HCT116 (cell line): Measurements from ENCODE around the gene ECEL1. TPM values are rescaled to one million over a fixed set of nuclear protein-coding genes. Genes with fewer than 3 reads are reported as not detected.

ENCODE experiments used
- ATAC-seq: fragments of 200-7000 bp; cut with Tn5 transposase; 2 replicates; pipeline ENCODE4 v1.9.1; 2020; ENCODE audit warnings: mild to moderate bottlenecking, moderate library complexity
- BruUV-seq: library from RNA; stranded (reverse); fragments of 400-500 nt; replicated peaks from 2 replicates; lab custom pipeline; 2021; lab: Mats Ljungman, UMichigan
- CTCF ChIA-PET: fragments of 300-600 bp; sonication (Branson Sonifier 250); formaldehyde crosslinking; loops from one replicate; lab custom pipeline; 2021; ENCODE audit warnings: antibody characterized with exemption; lab: Charles Lee
- POLR2A ChIA-PET: fragments of 300-600, 350-600 bp; sonication (Branson Sonifier 250); formaldehyde crosslinking; loops from one replicate; lab custom pipeline; 2021; ENCODE audit warnings: antibody characterized with exemption; lab: Charles Lee
- RAD21 ChIA-PET, 2 experiments: fragments of 300-600 bp; sonication (Branson Sonifier 250); formaldehyde crosslinking; loops; one replicate each; lab custom pipeline; 2023; ENCODE audit warnings: low total read pairs in 2 of 2; ENCODE audit not compliant: uncharacterized antibody in 2 of 2, unreplicated experiment in 2 of 2, low non-redundant PET in 1 of 2; lab: Charles Lee
- DNase-seq: peaks from one replicate; pipeline ENCODE4 v3.0.0-alpha.2; 2010; ENCODE audit warnings: low read depth, low spot score
- H2AFZ ChIP-seq: fragments of 200-600 bp; shearing (Covaris generic), sonication (generic); 2 replicates; pipeline ENCODE4 v1.6.1; 2017; ENCODE audit warnings: low read depth, mixed run types, mixed read lengths, antibody characterized with exemption, low read length; ENCODE audit not compliant: poor library complexity, severe bottlenecking
- H3K27ac ChIP-seq: 2 replicates; pipeline ENCODE4 v1.5.1; 2012; ENCODE audit warnings: low read depth, low read length
- H3K27me3 ChIP-seq: fragments of 200-600 bp; sonication (generic); 2 replicates; pipeline ENCODE4 v1.6.1; 2016; ENCODE audit warnings: mixed run types, low read length, mixed read lengths; ENCODE audit not compliant: insufficient read depth
- H3K36me3 ChIP-seq, 2 experiments: fragments of 200-500 bp in 1 of 2; fragments of 200-600 bp in 1 of 2; sonication (Bioruptor generic) in 1 of 2; sonication (generic) in 1 of 2; 2 replicates each; pipeline versions ENCODE4 v1.5.1 to v1.6.1; 2014 to 2016; ENCODE audit warnings: low read length in 2 of 2, inconsistent platforms in 1 of 2, mixed read lengths in 1 of 2, mixed run types in 1 of 2; ENCODE audit not compliant: insufficient read depth in 2 of 2, control insufficient read depth in 1 of 2
- H3K4me1 ChIP-seq, 2 experiments: fragments of 200-600 bp in 1 of 2; sonication (generic) in 1 of 2; 2 replicates each; pipeline versions ENCODE4 v1.5.1 to v1.6.1; 2012 to 2017; ENCODE audit warnings: low read length in 2 of 2, inconsistent platforms in 1 of 2, mild to moderate bottlenecking in 1 of 2, mixed read lengths in 1 of 2, mixed run types in 1 of 2, moderate library complexity in 1 of 2; ENCODE audit not compliant: insufficient read depth in 2 of 2, control insufficient read depth in 1 of 2
- H3K4me2 ChIP-seq: fragments of 200-600 bp; sonication (generic); 2 replicates; pipeline ENCODE4 v1.6.1; 2017; ENCODE audit warnings: mixed run types, low read length, mixed read lengths
- H3K4me3 ChIP-seq, 2 experiments: fragments of 200-600 bp in 1 of 2; sonication (generic) in 1 of 2; replicated peaks in 1 of 2; 2 replicates each; pipeline ENCODE4 v1.5.1; 2011 to 2016; ENCODE audit warnings: low read length in 2 of 2, control low read depth in 1 of 2, low read depth in 1 of 2, mild to moderate bottlenecking in 1 of 2, mixed read lengths in 1 of 2, mixed run types in 1 of 2
- H3K79me2 ChIP-seq: fragments of 200-600 bp; sonication (generic); 2 replicates; pipeline ENCODE4 v1.6.1; 2017; ENCODE audit warnings: mild to moderate bottlenecking, mixed run types, low read length, moderate library complexity, mixed read lengths; ENCODE audit not compliant: insufficient read depth
- H3K9ac ChIP-seq: fragments of 200-600 bp; sonication (generic); 2 replicates; pipeline ENCODE4 v1.6.1; 2016; ENCODE audit warnings: low read length, mixed read lengths
- H3K9me2 ChIP-seq: fragments of 200-600 bp; sonication (generic), shearing (Covaris generic); 2 replicates; pipeline ENCODE4 v1.6.1; 2017; ENCODE audit warnings: mixed run types, mild to moderate bottlenecking, moderate library complexity; ENCODE audit not compliant: insufficient read depth
- H3K9me3 ChIP-seq, 2 experiments: fragments of 200-500 bp in 1 of 2; fragments of 200-600 bp in 1 of 2; sonication (Bioruptor generic) in 1 of 2; sonication (generic) in 1 of 2; 2 replicates each; pipeline ENCODE4 v1.6.1; 2014 to 2017; ENCODE audit warnings: low read length in 2 of 2, mixed read lengths in 2 of 2, inconsistent platforms in 1 of 2, low read depth in 1 of 2, mild to moderate bottlenecking in 1 of 2, mixed run types in 1 of 2, moderate library complexity in 1 of 2; ENCODE audit not compliant: control insufficient read depth in 1 of 2, insufficient read depth in 1 of 2
- H4K20me1 ChIP-seq: fragments of 200-600 bp; sonication (generic), shearing (Covaris generic); 2 replicates; pipeline ENCODE4 v1.6.1; 2017; ENCODE audit warnings: mixed run types, mild to moderate bottlenecking, moderate library complexity; ENCODE audit not compliant: insufficient read depth
- CBX3 ChIP-seq: IDR thresholded peaks from 2 replicates; pipeline ENCODE4 v1.6.1; 2012; ENCODE audit warnings: low read depth
- CEBPB ChIP-seq: IDR thresholded peaks from 2 replicates; pipeline ENCODE4 v1.6.1; 2012; ENCODE audit warnings: low read depth
- EGR1 ChIP-seq: IDR thresholded peaks from 2 replicates; pipeline ENCODE4 v1.6.1; 2012; ENCODE audit warnings: low read depth
- ELF1 ChIP-seq: IDR thresholded peaks from 2 replicates; pipeline ENCODE4 v1.6.1; 2012; ENCODE audit warnings: low read depth, borderline replicate concordance
- EZH2 ChIP-seq: fragments of 200-600 bp; sonication (generic); IDR thresholded peaks from 2 replicates; pipeline ENCODE4 v1.6.1; 2017; ENCODE audit warnings: antibody characterized with exemption, mixed run types
- EZH2phosphoT487 ChIP-seq: fragments of 200-600 bp; IDR thresholded peaks from 2 replicates; pipeline ENCODE4 v1.6.1; 2018; ENCODE audit warnings: antibody characterized with exemption, borderline replicate concordance
- JUND ChIP-seq: IDR thresholded peaks from 2 replicates; pipeline ENCODE4 v1.6.1; 2012
- POLR2A ChIP-seq: IDR thresholded peaks from 2 replicates; pipeline ENCODE4 v1.7.0; 2011; ENCODE audit warnings: borderline replicate concordance; ENCODE audit not compliant: insufficient read depth, insufficient read length; ENCODE audit errors: extremely low read depth
- RAD21 ChIP-seq: IDR thresholded peaks from 2 replicates; pipeline ENCODE4 v1.6.1; 2012; ENCODE audit warnings: low read depth, mild to moderate bottlenecking
- SP1 ChIP-seq: IDR thresholded peaks from 2 replicates; pipeline ENCODE4 v1.6.1; 2012; ENCODE audit warnings: low read depth
- SRF ChIP-seq: IDR thresholded peaks from 2 replicates; pipeline ENCODE4 v1.6.1; 2012; ENCODE audit warnings: low read depth
- TCF7L2 ChIP-seq: IDR thresholded peaks from 2 replicates; pipeline ENCODE4 v1.7.0; 2011; ENCODE audit warnings: borderline replicate concordance, inconsistent platforms; ENCODE audit not compliant: insufficient read depth, insufficient read length; ENCODE audit errors: extremely low read depth
- YY1 ChIP-seq: IDR thresholded peaks from 2 replicates; pipeline ENCODE4 v1.6.1; 2011; ENCODE audit warnings: low read length, low read depth, moderate library complexity, mild to moderate bottlenecking; ENCODE audit not compliant: insufficient replicate concordance; ENCODE audit errors: extremely low read depth
- ZFX ChIP-seq: fragments of 450-650 bp; IDR thresholded peaks from 2 replicates; pipeline ENCODE4 v1.6.1; 2017
- ZNF274 ChIP-seq: fragments of 200-500 bp; sonication (Bioruptor generic); IDR thresholded peaks from 2 replicates; pipeline ENCODE4 v1.6.1; 2014; ENCODE audit warnings: mild to moderate bottlenecking, low read depth, low read length, inconsistent platforms
- intact Hi-C: fragments of 100-400 bp; cut with micrococcal nuclease; formaldehyde crosslinking; loops from 2 replicates; pipeline ENCODE4 v1.10.0; 2022
- total RNA-seq: library from RNA; stranded (reverse); gene quantifications from one replicate; pipeline ENCODE4 v1.2.1, GENCODE V29; 2021; ENCODE audit not compliant: unreplicated experiment
- TF ChIP-seq, protein P1 (sequence below): IDR thresholded peaks from 2 replicates; pipeline ENCODE4 v1.6.1; 2012
- TF ChIP-seq, protein P2 (sequence below): IDR thresholded peaks from 2 replicates; pipeline ENCODE4 v1.6.1; 2011; ENCODE audit warnings: mild to moderate bottlenecking, low read length, moderate library complexity; ENCODE audit not compliant: insufficient replicate concordance; ENCODE audit errors: extremely low read depth

Gene ECEL1
- total RNA-seq, 1 experiment from 2014 or later, result not detected

DNA sequence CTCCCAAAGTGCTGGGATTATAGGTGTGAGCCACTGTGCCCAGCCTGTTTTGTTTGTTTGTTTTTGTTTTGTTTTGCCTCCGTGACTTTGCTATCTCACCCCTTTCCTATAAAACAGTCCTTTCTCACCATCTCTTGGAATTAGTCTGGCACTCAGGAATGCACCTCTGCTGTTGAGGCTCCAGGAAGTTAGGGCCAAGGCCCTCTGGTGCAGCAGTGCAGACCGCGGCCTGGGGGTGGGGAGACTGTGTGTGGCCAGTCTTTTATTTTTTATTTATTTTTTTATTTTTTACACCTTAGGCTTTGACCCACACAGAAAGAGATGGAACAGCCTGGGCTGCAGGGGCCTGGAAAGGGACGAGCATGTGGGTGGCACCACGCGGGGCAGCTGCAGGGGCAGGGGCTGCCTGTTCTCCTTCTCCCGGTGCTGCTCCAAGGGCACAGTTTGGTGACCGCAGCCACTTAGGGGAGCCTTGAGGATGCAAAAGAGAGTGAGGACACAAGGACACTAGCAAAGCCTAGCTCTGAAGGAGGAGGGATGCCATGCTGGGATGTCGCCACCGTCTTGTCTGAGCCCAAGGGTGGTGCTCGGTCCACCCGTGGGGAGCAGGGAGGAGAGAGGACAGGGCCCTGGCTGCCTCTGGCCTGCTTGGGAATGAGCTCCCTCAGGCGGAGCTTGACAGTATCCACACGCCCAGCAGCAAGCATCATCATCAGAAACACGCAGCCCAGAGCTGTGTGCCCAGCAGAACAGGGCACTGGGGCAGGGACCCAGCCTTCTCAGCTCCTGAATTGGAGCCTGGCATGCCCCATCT, 51.0 kb downstream of the ECEL1 start:
- Histone ChIP-seq H3K27ac (no peak overlapping the region), H3K27me3 (no peaks in the 10 kb centered on the region), H3K79me2 (no peaks in the 10 kb centered on the region), H3K4me3 (no peak overlapping the region), H3K9me3 (no peaks in the 10 kb centered on the region), H2AFZ (no peak overlapping the region), H3K36me3 (no peaks in the 10 kb centered on the region), H3K9me2 (no peaks in the 10 kb centered on the region), H3K9ac (no peak overlapping the region), H3K4me1 (peaks cover 0 to 3% of the 10 kb centered on the region in 2 experiments; a peak in 1 of 4 replicates), H4K20me1 (no peaks in the 10 kb centered on the region), H3K4me2 (no peak overlapping the region)
- intact Hi-C loops, result no loop called here
- no TSS peak for BruUV-seq
- ChIA-PET CTCF (interaction anchor here (0.8 to 1.4 kb wide), 4 partner anchors 9 to 537 kb away, joined by 3 to 4 read pairs (median 3); no protein-coding TSS in a partner anchor), POLR2A (no interaction called here), RAD21 (no interaction called here)
- no peak for TF ChIP-seq SRF
- no peak for TF ChIP-seq RAD21
- no peak for TF ChIP-seq ZFX
- no peak for TF ChIP-seq EGR1
- TF ChIP-seq EZH2phosphoT487, result no peak
- no peak for TF ChIP-seq JUND
- no peak for TF ChIP-seq ZNF274
- no peak for TF ChIP-seq SP1
- no peak for TF ChIP-seq YY1
- TF ChIP-seq ELF1, result no peak
- TF ChIP-seq CEBPB, result no peak
- TF ChIP-seq, protein P1, sequence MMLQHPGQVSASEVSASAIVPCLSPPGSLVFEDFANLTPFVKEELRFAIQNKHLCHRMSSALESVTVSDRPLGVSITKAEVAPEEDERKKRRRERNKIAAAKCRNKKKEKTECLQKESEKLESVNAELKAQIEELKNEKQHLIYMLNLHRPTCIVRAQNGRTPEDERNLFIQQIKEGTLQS, result no peak
- TF ChIP-seq CBX3, result no peak
- TF ChIP-seq, protein P2, sequence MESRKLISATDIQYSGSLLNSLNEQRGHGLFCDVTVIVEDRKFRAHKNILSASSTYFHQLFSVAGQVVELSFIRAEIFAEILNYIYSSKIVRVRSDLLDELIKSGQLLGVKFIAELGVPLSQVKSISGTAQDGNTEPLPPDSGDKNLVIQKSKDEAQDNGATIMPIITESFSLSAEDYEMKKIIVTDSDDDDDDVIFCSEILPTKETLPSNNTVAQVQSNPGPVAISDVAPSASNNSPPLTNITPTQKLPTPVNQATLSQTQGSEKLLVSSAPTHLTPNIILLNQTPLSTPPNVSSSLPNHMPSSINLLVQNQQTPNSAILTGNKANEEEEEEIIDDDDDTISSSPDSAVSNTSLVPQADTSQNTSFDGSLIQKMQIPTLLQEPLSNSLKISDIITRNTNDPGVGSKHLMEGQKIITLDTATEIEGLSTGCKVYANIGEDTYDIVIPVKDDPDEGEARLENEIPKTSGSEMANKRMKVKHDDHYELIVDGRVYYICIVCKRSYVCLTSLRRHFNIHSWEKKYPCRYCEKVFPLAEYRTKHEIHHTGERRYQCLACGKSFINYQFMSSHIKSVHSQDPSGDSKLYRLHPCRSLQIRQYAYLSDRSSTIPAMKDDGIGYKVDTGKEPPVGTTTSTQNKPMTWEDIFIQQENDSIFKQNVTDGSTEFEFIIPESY, result no peak
- TF ChIP-seq TCF7L2, result no peak
- no peak for TF ChIP-seq POLR2A
- no peak for TF ChIP-seq EZH2
- no peak for DNase-seq
- ATAC-seq, result no peak
